GM23338 (cell line): ENCODE measurements around the gene MPZL1. TPM values are rescaled to one million over a fixed set of nuclear protein-coding genes. Genes with fewer than 3 reads are reported as not detected.

Experiments used
- ATAC-seq: fragments of 200-7000 bp; cut with Tn5 transposase; 3 replicates; pipeline ENCODE4 v1.9.1; 2020
- DNase-seq: peaks from one replicate; pipeline ENCODE4 v3.0.0-alpha.2; 2015; ENCODE audit warnings: low spot score
- H2AFZ ChIP-seq: fragments of 200-600 bp; sonication (generic); 2 replicates; pipeline ENCODE4 v1.8.0; 2016; ENCODE audit warnings: antibody characterized with exemption, mild to moderate bottlenecking, moderate library complexity
- H3F3A ChIP-seq: fragments of 200-600 bp; sonication (generic); replicated peaks from 2 replicates; pipeline ENCODE4 v1.8.0; 2017; ENCODE audit warnings: antibody characterized with exemption, mixed run types, low read depth
- H3K27ac ChIP-seq: fragments of 200-600 bp; sonication (generic); 2 replicates; pipeline ENCODE4 v1.6.1; 2016; ENCODE audit warnings: low read depth
- H3K27me3 ChIP-seq: fragments of 200-600 bp; sonication (generic); 2 replicates; pipeline ENCODE4 v1.8.0; 2016; ENCODE audit warnings: mild to moderate bottlenecking, mixed run types, moderate library complexity; ENCODE audit not compliant: insufficient read depth
- H3K36me3 ChIP-seq: fragments of 200-600 bp; sonication (generic); 2 replicates; pipeline ENCODE4 v1.8.0; 2016; ENCODE audit warnings: mild to moderate bottlenecking; ENCODE audit not compliant: insufficient read depth
- H3K4me1 ChIP-seq: fragments of 200-600 bp; sonication (generic); 2 replicates; pipeline ENCODE4 v1.8.0; 2016; ENCODE audit warnings: mild to moderate bottlenecking, moderate library complexity; ENCODE audit not compliant: insufficient read depth
- H3K4me2 ChIP-seq: fragments of 200-600 bp; sonication (generic); 2 replicates; pipeline ENCODE4 v1.7.1; 2017; ENCODE audit warnings: mixed run types
- H3K4me3 ChIP-seq: fragments of 200-600 bp; sonication (generic); 2 replicates; pipeline ENCODE4 v1.6.1; 2016; ENCODE audit warnings: mixed run types
- H3K79me2 ChIP-seq: fragments of 200-600 bp; sonication (generic); replicated peaks from 2 replicates; pipeline ENCODE4 v1.8.0; 2017; ENCODE audit warnings: mild to moderate bottlenecking; ENCODE audit not compliant: insufficient read depth
- H3K9me2 ChIP-seq: fragments of 200-600 bp; sonication (generic); 2 replicates; pipeline ENCODE4 v1.8.0; 2017; ENCODE audit not compliant: insufficient read depth
- H4K20me1 ChIP-seq: fragments of 200-600 bp; sonication (generic); replicated peaks from 2 replicates; pipeline ENCODE4 v1.8.0; 2017; ENCODE audit warnings: mild to moderate bottlenecking; ENCODE audit not compliant: insufficient read depth
- H3K27ac Mint-ChIP-seq: 2 replicates; pipeline ENCODE4 v1.8.0; 2020; ENCODE audit warnings: inconsistent platforms, mild to moderate bottlenecking, moderate library complexity, mixed read lengths
- H3K27me3 Mint-ChIP-seq: 3 replicates; pipeline ENCODE4 v1.8.0; 2022; ENCODE audit warnings: low read depth, mild to moderate bottlenecking, moderate library complexity, mixed read lengths, inconsistent platforms; ENCODE audit not compliant: insufficient read depth, poor library complexity
- H3K36me3 Mint-ChIP-seq: 3 replicates; pipeline ENCODE4 v1.8.0; 2021; ENCODE audit warnings: low read depth, mild to moderate bottlenecking, inconsistent platforms, moderate library complexity, mixed read lengths
- H3K4me1 Mint-ChIP-seq: 3 replicates; pipeline ENCODE4 v1.8.0; 2020; ENCODE audit warnings: mild to moderate bottlenecking, inconsistent platforms, mixed read lengths
- H3K4me3 Mint-ChIP-seq: 3 replicates; pipeline ENCODE4 v1.8.0; 2021; ENCODE audit warnings: moderate library complexity, mild to moderate bottlenecking, inconsistent platforms, mixed read lengths
- H3K9me3 Mint-ChIP-seq: 3 replicates; pipeline ENCODE4 v1.8.0; 2020; ENCODE audit warnings: moderate library complexity, mild to moderate bottlenecking, inconsistent platforms, mixed read lengths
- CREB1 ChIP-seq: fragments of 250-450 bp; sonication (Bioruptor Pico); IDR thresholded peaks from 2 replicates; pipeline ENCODE4 v1.5.0; 2020; ENCODE audit warnings: low read depth, mild to moderate bottlenecking, moderate library complexity
- CTCF ChIP-seq, 2 experiments: fragments of 200-600 bp in 1 of 2; sonication (generic) in 1 of 2; conservative IDR thresholded peaks; 2 replicates each; pipeline versions ENCODE4 v1.5.1 to v1.6.1; 2016 to 2017; ENCODE audit warnings: antibody characterized with exemption in 2 of 2, low read depth in 2 of 2, mild to moderate bottlenecking in 2 of 2, moderate library complexity in 1 of 2
- ETS1 ChIP-seq: IDR thresholded peaks from 2 replicates; pipeline ENCODE4 v1.6.1; 2016; ENCODE audit warnings: antibody characterized with exemption
- EZH2 ChIP-seq: fragments of 200-600 bp; sonication (generic); IDR thresholded peaks from one replicate; pipeline ENCODE4 v1.8.0; 2017; ENCODE audit warnings: antibody characterized with exemption, mild to moderate bottlenecking, low read depth; ENCODE audit not compliant: unreplicated experiment
- EZH2phosphoT487 ChIP-seq: fragments of 200-600 bp; sonication (generic); IDR thresholded peaks from one replicate; pipeline ENCODE4 v1.8.1; 2018; ENCODE audit warnings: antibody characterized with exemption; ENCODE audit not compliant: unreplicated experiment
- JUNB ChIP-seq: IDR thresholded peaks from one replicate; pipeline ENCODE4 v1.6.1; 2016; ENCODE audit warnings: antibody characterized with exemption; ENCODE audit not compliant: unreplicated experiment
- NANOG ChIP-seq: IDR thresholded peaks from 2 replicates; pipeline ENCODE4 v1.6.1; 2016; ENCODE audit warnings: antibody characterized with exemption, borderline replicate concordance
- POLR2AphosphoS5 ChIP-seq: IDR thresholded peaks from 2 replicates; pipeline ENCODE4 v1.6.1; 2016; ENCODE audit warnings: antibody characterized with exemption, low read depth
- REST ChIP-seq: IDR thresholded peaks from one replicate; pipeline ENCODE4 v1.6.1; 2018; ENCODE audit warnings: antibody characterized with exemption; ENCODE audit not compliant: unreplicated experiment
- STAT1 ChIP-seq: IDR thresholded peaks from one replicate; pipeline ENCODE4 v1.6.1; 2016; ENCODE audit warnings: antibody characterized with exemption; ENCODE audit not compliant: unreplicated experiment
- ZNF114 ChIP-seq: fragments of 250-450 bp; sonication (Bioruptor Pico); IDR thresholded peaks from 2 replicates; pipeline ENCODE4 v1.5.0; 2020; ENCODE audit warnings: mild to moderate bottlenecking, moderate library complexity
- ZNF331 ChIP-seq: fragments of 250-450 bp; sonication (Bioruptor Pico); IDR thresholded peaks from 2 replicates; pipeline ENCODE4 v1.5.0; 2020; ENCODE audit warnings: low read depth, mild to moderate bottlenecking, moderate library complexity
- polyA plus RNA-seq: library from polyadenylated mRNA; unstranded; fragments of >200 nt; fragmentation: Nextera tagmentation; extraction: Ambion mirVana; gene quantifications from 2 replicates; pipeline ENCODE4 v1.2.1, GENCODE V29; 2016
- total RNA-seq: library from RNA; depleted of rRNA; stranded (reverse); fragments of >200 nt; shearing (Covaris generic); gene quantifications from 2 replicates; pipeline ENCODE4 v1.2.3, GENCODE V29; 2014

The MPZL1 gene
- total and polyA plus RNA-seq, 2 experiments from 2014 or later, result 35.1 to 85.1 TPM

DNA sequence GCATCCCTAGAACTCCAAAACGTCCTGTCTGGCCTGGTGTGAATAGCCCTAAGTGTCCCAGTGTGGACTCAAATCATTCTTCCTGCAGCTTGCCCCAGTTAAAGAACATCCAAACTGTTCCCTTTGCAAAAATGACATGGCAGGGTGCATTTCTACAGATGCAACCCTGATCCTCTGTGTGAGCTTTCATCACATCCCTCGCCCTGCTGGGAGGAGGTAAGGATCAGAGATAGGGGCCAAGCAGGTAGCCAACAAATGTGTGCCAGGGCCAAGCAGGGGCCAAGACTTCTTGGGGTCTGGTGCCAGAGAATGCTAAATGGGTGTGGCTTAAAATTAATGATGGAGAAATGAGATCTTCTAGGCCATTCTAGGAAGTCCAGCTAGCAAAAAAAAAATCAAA lies 27.1 kb upstream of the MPZL1 start:
- no peak overlapping the region for H3K4me3 ChIP-seq
- TF ChIP-seq ZNF331 (CRISPR knock-in tag), result no peak
- no peaks in the 10 kb centered on the region for H3K27me3 ChIP-seq
- H3K4me2 ChIP-seq, result no peak overlapping the region
- Mint-ChIP-seq H3K27me3 (peaks cover 6% of the 10 kb centered on the region), H3K4me3 (no peak overlapping the region), H3K27ac (no peak overlapping the region), H3K4me1 (peaks cover 15% of the 10 kb centered on the region), H3K9me3 (no peaks in the 10 kb centered on the region; the same call in 2 of the 3 replicates), H3K36me3 (no peaks in the 10 kb centered on the region; the same call in 2 of the 3 replicates)
- H3K4me1 ChIP-seq, result no peaks in the 10 kb centered on the region
- no peaks in the 10 kb centered on the region; the same call in 1 of the 2 replicates for H3K9me2 ChIP-seq
- H3F3A ChIP-seq, result no peaks in the 10 kb centered on the region
- H3K27ac ChIP-seq, result no peak overlapping the region
- no peak overlapping the region for H2AFZ ChIP-seq
- no peaks in the 10 kb centered on the region for H3K79me2 ChIP-seq
- no peak for ATAC-seq
- DNase-seq, result no peak
- no peaks in the 10 kb centered on the region for H4K20me1 ChIP-seq
- no peaks in the 10 kb centered on the region for H3K36me3 ChIP-seq

DNA sequence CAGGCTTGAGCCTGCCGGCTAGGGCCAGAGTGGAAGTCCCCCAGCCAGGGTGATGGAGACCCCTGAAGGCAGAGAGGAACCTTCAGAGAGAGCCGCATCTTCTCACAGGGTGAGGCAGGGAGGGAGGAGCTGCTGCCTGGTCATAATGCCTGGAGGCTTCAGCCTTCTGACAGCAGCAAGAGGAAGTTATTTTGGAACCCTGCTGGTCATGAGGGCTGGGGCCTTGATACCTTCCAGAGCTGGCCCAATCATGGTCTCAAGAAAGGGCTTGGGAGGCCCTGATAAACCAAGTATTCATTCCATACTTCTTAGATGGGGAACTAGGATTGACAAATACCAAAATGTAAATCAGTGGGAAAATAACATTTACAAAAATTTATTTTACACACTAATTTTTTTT lies 26.6 kb upstream of the MPZL1 start:
- no peak overlapping the region for H2AFZ ChIP-seq
- peaks cover 12% of the 10 kb centered on the region for H3K4me1 Mint-ChIP-seq
- H3K27me3 ChIP-seq, result no peaks in the 10 kb centered on the region
- peaks cover 7% of the 10 kb centered on the region for H3K27me3 Mint-ChIP-seq
- no peak overlapping the region for H3K4me3 ChIP-seq
- DNase-seq, result no peak
- ATAC-seq, result no peak
- H3K4me3 Mint-ChIP-seq, result no peak overlapping the region
- H3K4me1 ChIP-seq, result no peaks in the 10 kb centered on the region
- no peak overlapping the region for H3K27ac Mint-ChIP-seq
- no peaks in the 10 kb centered on the region for H3F3A ChIP-seq
- H3K36me3 Mint-ChIP-seq, result no peaks in the 10 kb centered on the region; the same call in 2 of the 3 replicates
- no peaks in the 10 kb centered on the region for H3K79me2 ChIP-seq
- TF ChIP-seq POLR2AphosphoS5, result no peak
- no peak overlapping the region for H3K4me2 ChIP-seq
- no peaks in the 10 kb centered on the region; the same call in 1 of the 2 replicates for H3K9me2 ChIP-seq
- no peak overlapping the region for H3K27ac ChIP-seq
- H3K36me3 ChIP-seq, result no peaks in the 10 kb centered on the region
- H4K20me1 ChIP-seq, result no peaks in the 10 kb centered on the region
- no peaks in the 10 kb centered on the region; the same call in 2 of the 3 replicates for H3K9me3 Mint-ChIP-seq

DNA sequence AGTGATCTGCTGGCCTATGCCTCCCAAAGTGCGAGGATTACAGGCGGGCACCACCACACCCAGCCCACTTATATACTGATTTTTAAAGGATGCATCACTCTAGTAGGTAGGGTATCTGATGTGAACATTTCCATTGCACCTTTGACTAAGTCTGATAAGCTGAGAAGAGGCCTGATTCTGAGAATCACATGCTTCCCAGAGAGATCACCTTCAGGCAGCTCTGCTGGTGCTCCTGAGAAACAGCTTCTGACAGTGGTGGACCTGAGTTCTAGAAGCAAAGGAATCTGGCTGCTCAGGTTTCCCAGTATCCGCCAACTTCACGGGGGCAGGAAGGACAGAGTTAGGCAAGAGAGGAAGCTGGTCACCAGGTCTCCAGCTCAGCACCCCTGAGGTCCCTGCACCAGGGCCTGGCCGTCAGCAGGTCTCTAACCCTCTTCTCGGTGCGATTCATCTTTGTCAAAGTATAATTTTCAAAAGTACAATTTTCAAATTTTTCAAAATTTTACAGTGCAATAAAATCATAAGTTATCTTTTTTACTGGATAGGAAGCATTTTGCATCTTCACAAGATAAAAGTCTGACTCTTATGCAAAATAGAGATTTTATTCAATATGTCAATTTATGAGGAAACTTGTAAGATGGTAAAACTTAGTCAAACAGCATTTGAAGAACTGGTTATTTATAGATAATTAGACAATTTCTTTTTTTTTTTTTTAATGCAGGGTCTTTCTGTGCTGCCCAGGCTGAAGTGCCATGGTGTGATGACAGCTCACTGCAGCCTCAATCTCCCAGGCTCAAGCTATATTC lies 25.8 kb upstream of the MPZL1 start:
- no peak overlapping the region for H2AFZ ChIP-seq
- H3K4me2 ChIP-seq, result no peak overlapping the region
- no peaks in the 10 kb centered on the region for H3K36me3 ChIP-seq
- Mint-ChIP-seq H3K27ac (no peak overlapping the region), H3K4me3 (no peak overlapping the region), H3K36me3 (no peaks in the 10 kb centered on the region; the same call in 2 of the 3 replicates), H3K4me1 (peaks cover 12% of the 10 kb centered on the region), H3K27me3 (peaks cover 7% of the 10 kb centered on the region), H3K9me3 (no peaks in the 10 kb centered on the region; the same call in 2 of the 3 replicates)
- no peaks in the 10 kb centered on the region for H3F3A ChIP-seq
- no peaks in the 10 kb centered on the region for H3K79me2 ChIP-seq
- no peaks in the 10 kb centered on the region for H3K27me3 ChIP-seq
- H3K4me3 ChIP-seq, result no peak overlapping the region
- H3K9me2 ChIP-seq, result no peaks in the 10 kb centered on the region; the same call in 1 of the 2 replicates
- H4K20me1 ChIP-seq, result no peaks in the 10 kb centered on the region
- ATAC-seq (no peak), DNase-seq (no peak)
- no peaks in the 10 kb centered on the region for H3K4me1 ChIP-seq
- no peak overlapping the region for H3K27ac ChIP-seq
- TF ChIP-seq EZH2, result no peak
- no peak for TF ChIP-seq STAT1
- TF ChIP-seq ZNF331 (CRISPR knock-in tag), result no peak
- TF ChIP-seq REST, result no peak
- no peak for TF ChIP-seq POLR2AphosphoS5
- TF ChIP-seq EZH2phosphoT487, result no peak
- no peak for TF ChIP-seq ZNF114 (CRISPR knock-in tag)
- TF ChIP-seq ETS1, result no peak
- TF ChIP-seq CREB1 (CRISPR knock-in tag), result no peak
- no peak for TF ChIP-seq CTCF (conservative IDR thresholded peaks at IDR 0.05; ENCODE audit: low read depth in 2 of 2)
- TF ChIP-seq NANOG, result no peak
- no peak for TF ChIP-seq JUNB
